ENCODE data around the gene PNLIPRP1.

The PNLIPRP1 gene

DNA sequence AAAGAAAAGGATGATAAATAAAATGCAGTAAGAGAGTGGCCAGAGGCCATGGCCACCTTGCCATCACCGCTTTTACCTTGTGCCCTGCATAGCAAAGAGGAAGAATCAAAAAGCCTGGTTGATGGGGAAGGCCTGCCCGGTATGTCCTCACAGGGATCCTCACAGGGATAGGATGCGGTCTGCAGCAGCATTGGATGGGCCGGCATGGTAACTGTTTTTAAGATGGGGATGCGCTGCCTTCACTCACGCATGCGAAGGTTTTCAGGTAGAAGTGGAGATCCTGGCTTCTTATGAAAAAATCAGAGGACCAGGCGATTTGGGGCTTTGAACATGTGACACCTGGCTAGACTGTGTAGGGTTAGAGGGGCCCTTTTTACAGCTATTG lies 42.4 kb downstream of the PNLIPRP1 start:
- no peak for DNase-seq

DNA sequence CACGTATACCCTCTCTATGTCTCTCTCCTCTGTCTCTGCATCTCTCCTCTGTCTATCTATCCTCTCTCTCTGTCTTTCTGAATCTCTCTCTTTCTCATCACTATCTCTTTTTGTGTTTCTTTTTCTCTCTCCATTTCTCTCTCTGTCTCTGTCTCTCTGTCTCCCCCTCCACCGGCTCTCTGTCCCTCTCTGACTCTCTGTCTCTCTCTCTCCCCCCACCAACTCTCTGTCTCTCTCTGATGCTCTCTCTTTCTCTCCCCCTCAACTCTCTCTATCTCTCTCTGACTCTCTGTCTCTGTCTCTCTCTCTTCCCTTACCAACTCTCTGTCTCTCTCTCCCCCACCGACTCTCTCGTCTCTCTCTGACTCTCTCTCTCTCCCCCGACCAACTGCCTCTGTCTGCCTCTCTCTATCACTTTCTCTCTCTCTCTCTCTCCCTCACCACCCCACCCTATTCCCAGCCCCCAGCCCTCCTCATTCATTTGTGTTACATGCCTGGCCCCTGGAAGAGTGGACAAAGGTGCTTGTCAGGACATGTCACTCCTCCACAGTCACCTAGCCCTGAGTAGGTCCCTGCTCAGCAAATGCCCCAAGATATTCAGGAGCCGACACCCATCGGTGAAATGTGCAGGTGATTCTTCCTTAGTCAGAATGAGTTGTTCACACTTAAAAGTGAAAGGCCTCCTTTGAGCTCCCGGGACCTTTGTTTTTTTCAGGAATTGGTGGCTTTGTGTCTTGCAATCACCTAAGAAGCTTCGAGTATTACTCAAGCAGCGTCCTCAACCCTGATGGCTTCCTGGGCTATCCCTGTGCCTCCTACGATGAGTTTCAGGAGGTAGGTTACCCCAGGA lies 43.6 kb downstream of the PNLIPRP1 start:
- no peak for DNase-seq

DNA sequence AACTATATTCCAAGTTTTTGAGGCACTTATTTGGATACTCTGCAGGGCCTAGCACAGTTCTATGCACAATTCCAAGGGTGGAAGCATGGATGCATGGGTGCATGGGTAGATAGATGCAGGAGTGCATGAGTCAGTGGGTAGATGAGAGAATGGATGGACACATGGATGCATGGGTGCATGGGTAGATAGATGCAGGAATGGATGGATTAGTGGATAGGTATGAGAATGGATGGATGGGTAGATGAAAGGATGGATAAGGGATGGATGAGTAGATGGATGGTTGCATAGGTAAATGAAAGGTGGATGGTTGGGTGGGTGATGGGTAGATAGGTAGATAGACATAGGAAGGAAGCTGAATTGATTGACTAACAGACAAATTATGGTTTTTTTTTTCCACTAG lies 45.6 kb downstream of the PNLIPRP1 start:
- DNase-seq = no peak

DNA sequence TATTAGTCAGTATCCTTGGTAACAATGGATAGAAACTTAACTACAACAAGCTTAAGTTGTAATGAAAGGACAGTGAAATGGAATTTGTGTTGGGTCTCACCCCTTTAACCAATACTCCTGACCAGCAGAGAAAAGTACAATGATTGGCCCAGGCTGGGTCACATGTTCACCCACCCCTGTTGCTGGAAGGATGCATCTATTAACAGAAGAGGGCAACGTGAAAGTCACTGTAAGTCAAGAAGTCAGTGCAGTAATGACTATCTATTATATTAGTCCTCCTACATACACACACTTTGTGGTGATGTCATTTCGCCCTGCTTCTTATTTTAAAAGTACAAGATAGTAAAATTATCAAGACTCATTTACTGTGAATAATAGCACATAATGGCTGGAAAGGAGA lies 46.2 kb downstream of the PNLIPRP1 start:
- DNase-seq = no peak

DNA sequence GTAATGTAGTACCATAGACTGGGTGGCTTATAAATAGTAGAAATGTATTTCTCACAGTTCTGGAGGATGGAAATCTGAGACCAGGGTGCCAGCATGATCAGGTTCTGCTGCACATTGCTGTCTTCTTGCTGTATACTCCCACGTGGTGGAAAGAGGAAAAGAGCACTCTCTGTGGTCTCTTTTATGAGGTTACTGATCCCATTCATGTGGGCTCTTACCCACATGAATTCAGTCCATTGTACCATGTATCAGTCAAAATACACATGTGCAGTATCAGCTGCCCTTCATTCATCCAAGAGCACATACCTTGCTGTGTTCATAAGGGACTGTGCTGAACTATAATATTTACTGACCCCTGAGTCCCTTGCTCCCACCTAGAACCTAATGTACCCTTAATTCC lies 47.1 kb downstream of the PNLIPRP1 start:
- DNase-seq = no peak

DNA sequence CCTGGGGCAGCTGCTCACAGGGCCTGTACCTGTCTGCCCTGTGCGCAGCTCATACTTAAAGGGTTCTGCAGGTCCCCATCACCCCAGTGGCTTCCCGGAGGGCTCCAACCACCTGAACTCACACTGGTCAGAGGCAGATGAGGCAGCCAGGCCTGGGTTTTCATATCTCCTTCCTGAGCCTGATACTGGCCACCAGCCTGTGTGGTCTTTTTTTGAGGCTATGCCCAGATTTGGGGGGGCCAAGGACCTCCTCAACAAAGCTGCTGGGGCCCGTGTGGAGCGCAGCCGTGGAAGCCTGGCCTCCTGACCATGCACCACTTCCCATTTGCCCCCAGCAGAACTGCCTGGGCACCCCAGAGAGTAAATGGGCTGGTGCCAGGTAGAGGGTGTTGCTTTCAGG lies 55.7 kb downstream of the PNLIPRP1 start:
- DNase-seq = no peak

DNA sequence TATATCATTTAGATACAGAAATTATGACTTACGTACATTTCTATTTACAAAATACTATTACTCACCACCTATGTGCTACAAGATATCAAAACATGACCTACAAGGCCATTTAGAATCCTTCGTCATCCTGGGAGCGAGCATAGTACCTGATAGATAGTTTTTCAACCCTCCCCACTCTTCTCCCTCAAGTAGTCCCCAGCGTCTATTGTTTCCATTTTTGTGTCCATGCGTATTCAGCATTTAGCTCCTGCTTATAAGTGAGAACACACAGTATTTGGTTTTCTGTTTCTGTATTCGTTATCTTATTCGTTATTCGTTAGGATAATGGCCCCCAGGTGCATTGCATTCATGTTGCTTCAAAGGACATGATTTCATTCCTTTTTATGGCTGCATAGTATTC lies 58.1 kb downstream of the PNLIPRP1 start:
- no peak for DNase-seq

DNA sequence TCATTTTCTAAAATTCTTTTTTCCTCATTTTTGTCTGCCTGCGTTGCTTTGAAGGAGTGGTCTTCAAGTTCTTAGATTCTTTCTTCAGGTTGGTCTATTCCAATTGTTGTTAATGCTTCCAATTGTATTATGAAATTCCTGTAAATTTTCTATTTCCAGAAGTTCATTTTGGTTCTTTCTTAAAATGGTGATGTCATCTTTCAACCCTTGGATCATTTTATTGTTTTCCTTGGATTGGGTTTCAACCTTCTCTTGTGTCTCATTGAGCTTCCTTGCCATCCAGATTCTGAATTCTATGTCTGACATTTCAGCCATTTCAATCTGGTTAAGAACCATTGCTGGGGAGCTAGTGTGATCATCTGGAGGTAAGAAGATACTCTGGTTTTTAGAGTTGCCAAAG lies 63.1 kb downstream of the PNLIPRP1 start:
- DNase-seq = no peak

DNA sequence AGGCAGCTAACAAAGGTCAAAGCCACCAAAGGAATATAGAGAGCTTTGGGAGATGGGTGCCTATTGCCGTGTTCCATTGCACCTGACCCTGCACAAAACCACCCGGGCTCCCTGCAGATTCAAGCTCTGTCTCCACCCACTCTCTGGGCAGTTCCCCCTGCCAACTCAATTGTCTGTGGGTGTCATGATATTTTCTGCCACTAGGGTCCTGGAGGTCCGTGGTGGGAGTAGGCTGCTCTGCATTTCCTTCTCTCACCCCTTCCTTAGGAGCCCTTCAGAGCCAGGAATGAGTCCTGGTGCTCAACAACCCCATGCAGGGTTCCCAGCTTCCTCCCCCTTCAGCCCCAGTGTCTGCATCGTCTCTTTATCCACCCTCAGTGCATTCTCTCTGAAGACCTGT lies 64.1 kb downstream of the PNLIPRP1 start:
- DNase-seq = no peak

DNA sequence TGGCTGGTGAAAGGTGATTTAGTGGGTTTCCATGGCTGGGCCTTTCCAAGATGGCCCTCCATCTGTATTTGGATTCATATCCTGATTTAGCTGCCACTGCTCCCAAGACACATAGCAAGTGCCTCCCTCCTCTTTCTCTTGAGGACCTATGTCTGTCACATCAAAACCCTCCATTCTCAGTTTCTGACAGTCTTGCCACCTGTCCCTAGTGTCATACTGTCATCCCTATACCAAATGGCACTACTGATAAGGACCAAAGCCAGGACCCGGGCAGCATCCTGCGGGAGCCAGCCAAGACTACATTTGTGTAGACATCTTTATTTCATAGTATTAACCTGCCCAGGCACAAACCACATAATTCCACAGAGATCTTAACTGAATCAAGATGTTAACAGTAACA lies 64.8 kb downstream of the PNLIPRP1 start:
- no peak for DNase-seq

DNA sequence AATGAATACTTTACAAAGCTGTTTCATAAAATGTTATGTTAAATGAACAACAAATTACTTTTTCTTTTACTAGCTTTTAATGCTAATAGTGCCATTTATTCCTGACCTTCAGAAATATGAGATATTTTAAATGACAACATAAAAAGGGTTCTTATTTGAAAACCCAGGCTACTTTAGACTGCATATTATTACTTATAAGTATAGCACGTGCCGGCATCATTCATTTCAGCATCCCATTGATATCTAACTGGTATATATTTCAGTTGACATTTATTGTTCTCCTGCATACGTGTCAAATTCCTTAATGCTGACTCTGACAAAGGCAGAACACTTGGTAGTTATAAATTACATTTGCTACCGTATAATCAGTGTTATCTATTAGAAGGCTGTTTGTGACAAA lies 65.3 kb downstream of the PNLIPRP1 start:
- DNase-seq = no peak

DNA sequence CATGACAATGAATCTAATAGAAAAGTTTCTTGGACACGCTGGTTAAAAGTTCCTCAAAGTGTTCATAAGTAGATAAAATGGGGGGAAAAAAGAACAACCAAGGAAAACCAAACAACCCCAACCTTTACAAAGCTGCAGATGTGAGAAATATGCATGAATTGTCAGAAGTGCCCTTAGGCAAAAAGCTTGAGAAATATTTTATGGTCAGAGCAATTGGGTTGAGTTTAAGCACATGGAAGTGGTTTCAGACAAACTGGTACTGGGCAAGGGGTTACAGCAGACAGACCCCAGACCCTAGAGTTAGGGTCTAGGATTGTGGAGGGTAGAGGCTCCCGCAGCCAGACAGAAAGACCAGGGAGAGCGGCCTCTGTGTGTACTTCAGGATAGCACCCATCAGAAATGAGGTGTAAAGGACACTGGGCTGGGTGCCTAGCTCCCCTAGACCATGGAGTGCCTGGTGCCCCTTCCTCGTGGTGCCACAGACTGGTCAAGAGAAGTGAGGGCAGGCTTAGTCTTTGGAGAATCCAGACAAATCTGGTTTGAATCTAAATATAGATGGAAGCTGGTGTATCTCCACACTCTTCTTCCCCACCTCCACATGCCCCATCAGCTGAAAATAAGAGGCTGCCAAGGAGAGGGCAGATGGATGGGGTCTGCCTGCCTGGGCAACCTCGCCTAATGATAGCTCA lies 67.2 kb downstream of the PNLIPRP1 start:
- no peak for DNase-seq

Measured in activated CD8-positive, alpha-beta memory T cell treated with anti-CD3 and anti-CD28 coated beads for 24 hours (primary cell).